HepG2 (cell line): ENCODE results near the gene RFX2. TPM values are rescaled to one million over a fixed set of nuclear protein-coding genes. Genes with fewer than 3 reads are reported as not detected.

Source experiments
- AKNA ChIP-seq: sonication (generic); formaldehyde crosslinking; IDR thresholded peaks from 2 replicates; pipeline ENCODE4 v1.4.0; 2020; ENCODE audit warnings: missing genetic modification reagents, borderline replicate concordance
- BCLAF1 ChIP-seq: fragments of 450-650 bp; IDR thresholded peaks from 2 replicates; pipeline ENCODE4 v1.6.1; 2017; ENCODE audit warnings: mild to moderate bottlenecking
- CTCF ChIP-seq: sonication (generic); formaldehyde crosslinking; IDR thresholded peaks from 2 replicates; pipeline ENCODE4 v1.5.0; 2020; ENCODE audit warnings: mild to moderate bottlenecking, missing genetic modification reagents, moderate library complexity
- FOXK2 ChIP-seq: fragments of 450-650 bp; IDR thresholded peaks from 2 replicates; pipeline ENCODE4 v1.6.1; 2016
- GATAD2A ChIP-seq: IDR thresholded peaks from 2 replicates; pipeline ENCODE4 v1.6.1; 2016
- GMEB1 ChIP-seq: sonication (generic); formaldehyde crosslinking; IDR thresholded peaks from 2 replicates; pipeline ENCODE4 v1.5.1; 2020; ENCODE audit warnings: missing genetic modification reagents, mild to moderate bottlenecking, borderline replicate concordance
- KAT8 ChIP-seq: IDR thresholded peaks from 2 replicates; pipeline ENCODE4 v1.6.1; 2016; ENCODE audit warnings: missing genetic modification reagents, missing compliant biosample characterization
- KDM4B ChIP-seq: sonication (generic); formaldehyde crosslinking; IDR thresholded peaks from 2 replicates; pipeline ENCODE4 v1.4.0; 2020; ENCODE audit warnings: missing genetic modification reagents
- MAZ ChIP-seq, 2 experiments: sonication (generic) in 1 of 2; formaldehyde crosslinking in 1 of 2; IDR thresholded peaks; 2 replicates each; pipeline versions ENCODE4 v1.5.0 to v1.6.1; 2012 to 2020; ENCODE audit warnings: low read depth in 2 of 2, mild to moderate bottlenecking in 2 of 2, borderline replicate concordance in 1 of 2, improper control_type of control experiment in 1 of 2, low read length in 1 of 2, missing genetic modification reagents in 1 of 2, moderate library complexity in 1 of 2
- NR1H2 ChIP-seq: sonication (generic); formaldehyde crosslinking; IDR thresholded peaks from 2 replicates; pipeline ENCODE4 v1.8.1; 2022; ENCODE audit warnings: low read depth, missing genetic modification reagents, borderline replicate concordance
- PAWR ChIP-seq: sonication (generic); formaldehyde crosslinking; IDR thresholded peaks from 2 replicates; pipeline ENCODE4 v1.4.0; 2020; ENCODE audit warnings: missing genetic modification reagents, mild to moderate bottlenecking, borderline replicate concordance
- TCF7 ChIP-seq: sonication (generic); IDR thresholded peaks from 2 replicates; pipeline ENCODE4 v1.6.1; 2016; ENCODE audit warnings: antibody characterized with exemption, low read depth
- TSC22D2 ChIP-seq: sonication (generic); formaldehyde crosslinking; IDR thresholded peaks from 2 replicates; pipeline ENCODE4 v1.5.1; 2020; ENCODE audit warnings: missing genetic modification reagents, mild to moderate bottlenecking, borderline replicate concordance
- U2AF2 ChIP-seq: fragments of 200-400 bp; formaldehyde crosslinking; IDR thresholded peaks from 2 replicates; pipeline ENCODE4 v1.6.1; 2017; ENCODE audit warnings: low read depth, mild to moderate bottlenecking, low read length
- ZNF577 ChIP-seq: sonication (generic); formaldehyde crosslinking; IDR thresholded peaks from 2 replicates; pipeline ENCODE4 v1.4.0; 2020; ENCODE audit warnings: mild to moderate bottlenecking, low read depth, missing genetic modification reagents, borderline replicate concordance
- ZNF737 ChIP-seq: sonication (generic); formaldehyde crosslinking; IDR thresholded peaks from 2 replicates; pipeline ENCODE4 v1.5.0; 2020; ENCODE audit warnings: missing genetic modification reagents, mild to moderate bottlenecking, borderline replicate concordance
- ZSCAN31 ChIP-seq: sonication (generic); formaldehyde crosslinking; IDR thresholded peaks from 2 replicates; pipeline ENCODE4 v1.5.0; 2020; ENCODE audit warnings: low read depth, mild to moderate bottlenecking, missing genetic modification reagents
- ZSCAN9 ChIP-seq: IDR thresholded peaks from 2 replicates; pipeline ENCODE4 v1.6.1; 2016; ENCODE audit warnings: borderline replicate concordance
- polyA plus RNA-seq, 8 experiments: library from polyadenylated mRNA; depleted of rRNA in 3 of 8; stranded (reverse) in 7 of 8; unstranded in 1 of 8; fragments of >200 nt; fragmentation: Illumina TruSeq in 4 of 8; extraction: Trizol in 4 of 8; gene quantifications; 2 replicates each; pipeline versions ENCODE4 v1.2.1 to v1.2.3, GENCODE V29; 2011 to 2016; ENCODE audit warnings: low read depth in 4 of 8, missing spikeins in 1 of 8, mixed read lengths in 1 of 8; ENCODE audit not compliant: insufficient read depth in 1 of 8
- total RNA-seq, 5 experiments: library from RNA; depleted of rRNA; stranded (reverse); fragments of >200 nt; fragmentation: Illumina TruSeq; extraction: Trizol; gene quantifications; 2 replicates each; pipeline ENCODE4 v1.2.3, GENCODE V29; 2016; ENCODE audit warnings: low read depth in 1 of 5

Gene RFX2
- total and polyA plus RNA-seq, 2 of the 13 experiments (the other 11 are each of a cell fraction or from before 2014, with no cell fraction given): 2.8 to 3.3 TPM

GRCh38 chr19:5987077-5987818 is 123.1 kb downstream of the RFX2 start (continued):
- TF ChIP-seq NR1H2 (no peak), BCLAF1 (no peak), U2AF2 (no peak), KAT8 (CRISPR knock-in tag) (no peak), ZSCAN9 (CRISPR knock-in tag) (peak; percentile 64; the same call in 1 of the 2 replicates), ZNF737 (no peak), PAWR (CRISPR knock-in tag) (no peak), TCF7 (peak; percentile 69), MAZ (IDR thresholded peaks at IDR 0.05; ENCODE audit: borderline replicate concordance, low read depth, low read length) (no peak), MAZ (CRISPR knock-in tag; IDR thresholded peaks at IDR 0.05; ENCODE audit: low read depth) (no peak), AKNA (no peak), FOXK2 (peak; percentile 15; the same call in 1 of the 2 replicates), TSC22D2 (CRISPR knock-in tag) (no peak), CTCF (CRISPR knock-in tag) (peak; percentile 92), ZSCAN31 (no peak), GATAD2A (CRISPR knock-in tag) (peak; percentile 78), ZNF577 (no peak), KDM4B (no peak), GMEB1 (CRISPR knock-in tag) (peak; percentile 13; the same call in 1 of the 2 replicates)
